Smooth muscle cell (in vitro differentiated cells): ENCODE data around the gene POLD1. TPM values are rescaled to one million over a fixed set of nuclear protein-coding genes. Genes with fewer than 3 reads are reported as not detected.

Experiments used
- DNase-seq: peaks from one replicate; lab custom pipeline; 2025; ENCODE audit not compliant: unreplicated experiment; lab: John Stamatoyannopoulos, UW
- H2AFZ ChIP-seq: fragments of 200-600 bp; sonication (generic); 2 replicates; pipeline ENCODE4 v1.6.0; 2016; ENCODE audit warnings: antibody characterized with exemption, low read depth, mild to moderate bottlenecking
- H3F3A ChIP-seq: fragments of 200-600 bp; sonication (generic); 2 replicates; pipeline ENCODE4 v1.6.0; 2017; ENCODE audit warnings: antibody characterized with exemption, low read depth
- H3K27ac ChIP-seq: fragments of 200-600 bp; sonication (generic); 2 replicates; pipeline ENCODE4 v1.5.1; 2016; ENCODE audit warnings: low read depth, mild to moderate bottlenecking
- H3K27me3 ChIP-seq: fragments of 200-600 bp; sonication (generic); 2 replicates; pipeline ENCODE4 v1.6.1; 2016; ENCODE audit warnings: low read depth, mild to moderate bottlenecking
- H3K36me3 ChIP-seq: fragments of 200-600 bp; sonication (generic); 2 replicates; pipeline ENCODE4 v1.5.1; 2016; ENCODE audit warnings: low read depth
- H3K4me1 ChIP-seq: fragments of 200-600 bp; sonication (generic); 2 replicates; pipeline ENCODE4 v1.5.1; 2016; ENCODE audit warnings: low read depth
- H3K4me2 ChIP-seq: fragments of 200-600 bp; sonication (generic); 2 replicates; pipeline ENCODE4 v1.6.0; 2016; ENCODE audit warnings: mild to moderate bottlenecking
- H3K4me3 ChIP-seq: fragments of 200-600 bp; sonication (generic); 2 replicates; pipeline ENCODE4 v1.5.1; 2016; ENCODE audit warnings: mild to moderate bottlenecking
- H3K79me2 ChIP-seq: fragments of 200-600 bp; sonication (generic); 2 replicates; pipeline ENCODE4 v1.6.0; 2016; ENCODE audit warnings: low read depth, mild to moderate bottlenecking
- H3K9ac ChIP-seq: fragments of 200-600 bp; sonication (generic); 2 replicates; pipeline ENCODE4 v1.6.0; 2016; ENCODE audit warnings: low read depth
- H3K9me3 ChIP-seq: fragments of 200-600 bp; sonication (generic); replicated peaks from 2 replicates; pipeline ENCODE4 v1.5.1; 2016; ENCODE audit warnings: low read depth
- H4K20me1 ChIP-seq: fragments of 200-600 bp; sonication (generic); 2 replicates; pipeline ENCODE4 v1.6.0; 2016; ENCODE audit warnings: low read depth
- CTCF ChIP-seq: fragments of 200-600 bp; sonication (generic); IDR thresholded peaks from 2 replicates; pipeline ENCODE4 v1.5.1; 2017; ENCODE audit warnings: borderline replicate concordance, mild to moderate bottlenecking, antibody characterized with exemption; ENCODE audit not compliant: insufficient read depth, poor library complexity, severe bottlenecking
- WGBS: methylation state at CpG from one replicate; pipeline ENCODE4 v1.1.7; 2016; ENCODE audit warnings: low lambda C conversion rate; 5-methylcytosine and 5-hydroxymethylcytosine counted together
- polyA plus RNA-seq: library from polyadenylated mRNA; unstranded; fragments of >200 nt; fragmentation: Nextera tagmentation; extraction: Ambion mirVana; gene quantifications from 2 replicates; pipeline ENCODE4 v1.2.1, GENCODE V29; 2016
- total RNA-seq: library from RNA; depleted of rRNA; stranded (reverse); fragments of >200 nt; gene quantifications from 2 replicates; pipeline ENCODE4 v1.2.3, GENCODE V29; 2014

Gene POLD1
- total and polyA plus RNA-seq, 2 experiments from 2014 or later: 14.9 to 37.6 TPM

DNA sequence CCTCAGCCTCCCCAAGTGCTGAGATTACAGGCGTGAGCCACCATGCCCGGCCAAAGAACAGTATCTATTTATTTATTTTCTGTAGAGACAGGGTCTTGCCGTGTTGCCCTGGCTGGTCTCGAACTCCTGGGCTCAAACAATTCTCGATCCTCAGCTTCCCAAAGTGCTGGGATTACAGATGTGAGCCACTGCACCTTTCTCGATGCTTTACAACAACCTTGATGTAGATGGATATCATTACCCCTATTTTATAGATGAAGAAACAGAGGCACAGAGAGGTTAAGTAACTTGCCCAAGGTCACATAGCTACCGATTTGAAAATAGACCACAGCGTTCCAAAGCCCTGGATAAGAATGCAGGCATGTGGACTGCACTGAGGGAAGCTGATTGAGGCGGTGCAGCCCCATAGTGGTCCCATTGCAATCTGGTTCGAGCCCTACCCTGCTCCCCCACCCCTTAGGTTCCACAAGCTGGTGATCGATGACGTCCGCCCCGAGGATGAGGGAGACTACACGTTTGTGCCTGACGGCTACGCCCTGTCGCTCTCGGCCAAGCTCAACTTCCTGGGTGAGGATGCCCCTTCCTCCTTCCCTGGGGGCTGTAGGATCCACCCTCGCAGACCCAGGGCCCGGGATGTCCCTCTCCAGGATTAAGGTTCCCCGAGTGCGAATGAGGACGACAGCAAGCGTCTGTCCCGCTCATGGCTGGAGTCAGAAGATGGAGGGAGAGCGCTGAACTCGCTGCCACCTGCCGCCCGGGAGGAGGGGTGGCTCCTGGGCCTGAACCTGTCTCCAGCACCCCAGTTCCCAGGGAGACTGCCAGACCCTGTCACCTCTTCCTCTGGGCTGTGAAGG is 66.4 kb downstream of the POLD1 start:
- H3K27ac ChIP-seq: no peak overlapping the region

GRCh38 chr19:50451223-50451534 is 67.0 kb downstream of the POLD1 start:
- no peak for TF ChIP-seq CTCF
- Histone ChIP-seq H3K4me3 (no peak overlapping the region), H2AFZ (no peak overlapping the region), H3K36me3 (no peaks in the 10 kb centered on the region), H3K4me1 (no peaks in the 10 kb centered on the region), H3F3A (no peaks in the 10 kb centered on the region), H3K79me2 (no peaks in the 10 kb centered on the region), H3K9me3 (no peaks in the 10 kb centered on the region), H3K9ac (no peak overlapping the region), H3K27me3 (no peaks in the 10 kb centered on the region), H4K20me1 (no peaks in the 10 kb centered on the region), H3K4me2 (no peak overlapping the region), H3K27ac (no peak overlapping the region)
- WGBS: 78% methylated on average over 6 of the region's 13 CpGs
- DNase-seq: no peak

More for the DNA sequence above, 66.4 kb downstream of the POLD1 start:
- TF ChIP-seq CTCF: no peak
- H3K9me3 ChIP-seq: no peaks in the 10 kb centered on the region
- no peaks in the 10 kb centered on the region for H3K79me2 ChIP-seq
- H3K4me1 ChIP-seq: no peaks in the 10 kb centered on the region
- no peaks in the 10 kb centered on the region for H3K27me3 ChIP-seq
- no peak overlapping the region for H3K4me2 ChIP-seq
- H3K4me3 ChIP-seq: no peak overlapping the region
- H3F3A ChIP-seq: no peaks in the 10 kb centered on the region
- H4K20me1 ChIP-seq: no peaks in the 10 kb centered on the region
- H3K36me3 ChIP-seq: no peaks in the 10 kb centered on the region
- H3K9ac ChIP-seq: no peak overlapping the region
- 88% methylated on average over 30 of the region's 30 CpGs for WGBS
- no peak for DNase-seq
- H2AFZ ChIP-seq: no peak overlapping the region

- DNase-seq: no peak
- 94% methylated on average over 3 of the region's 3 CpGs for WGBS
- no peak overlapping the region for H3K4me3 ChIP-seq
- no peak overlapping the region for H3K4me2 ChIP-seq
- H3K79me2 ChIP-seq: no peaks in the 10 kb centered on the region
- no peak overlapping the region for H2AFZ ChIP-seq
- H3K4me1 ChIP-seq: no peaks in the 10 kb centered on the region
- H3K27ac ChIP-seq: no peak overlapping the region
- H3K9me3 ChIP-seq: no peaks in the 10 kb centered on the region
- TF ChIP-seq CTCF: no peak
- no peaks in the 10 kb centered on the region for H4K20me1 ChIP-seq
- H3K27me3 ChIP-seq: no peaks in the 10 kb centered on the region
- no peaks in the 10 kb centered on the region for H3F3A ChIP-seq
- no peaks in the 10 kb centered on the region for H3K36me3 ChIP-seq
- no peak overlapping the region for H3K9ac ChIP-seq
Observed at GRCh38 chr19:50453243-50453642, 69.1 kb downstream of the POLD1 start.

GRCh38 chr19:50455992-50456391 is 71.8 kb downstream of the POLD1 start:
- no peak for TF ChIP-seq CTCF
- Histone ChIP-seq H3K9ac (no peak overlapping the region), H3K36me3 (no peaks in the 10 kb centered on the region), H3K79me2 (no peaks in the 10 kb centered on the region), H3K9me3 (no peaks in the 10 kb centered on the region), H3K4me3 (no peak overlapping the region), H2AFZ (no peak overlapping the region), H3K4me2 (no peak overlapping the region), H4K20me1 (no peaks in the 10 kb centered on the region), H3K4me1 (no peaks in the 10 kb centered on the region), H3K27me3 (no peaks in the 10 kb centered on the region), H3K27ac (no peak overlapping the region), H3F3A (no peaks in the 10 kb centered on the region)
- DNase-seq: no peak
- WGBS: 88% methylated on average over 2 of the region's 2 CpGs
